ENCODE results near the gene CLDN6. TPM values are rescaled to one million over a fixed set of nuclear protein-coding genes. Genes with fewer than 3 reads are reported as not detected.

The CLDN6 gene
- total and polyA plus RNA-seq, 2 of the 13 experiments (the other 11 are each of a cell fraction or from before 2014, with no cell fraction given) = 5.9 to 7.6 TPM

- no peak for TF ChIP-seq EEA1 (CRISPR knock-in tag; IDR thresholded peaks at IDR 0.05; ENCODE audit: borderline replicate concordance)
- no peak for TF ChIP-seq PBX2 (CRISPR knock-in tag; IDR thresholded peaks at IDR 0.05)
- TF ChIP-seq MED1 (CRISPR knock-in tag; IDR thresholded peaks at IDR 0.05) = 0 out of 2 replicates have a peak, but pooled peaks have one; percentile 28
- TF ChIP-seq PRDM4 (CRISPR knock-in tag; IDR thresholded peaks at IDR 0.05; ENCODE audit: borderline replicate concordance) = no peak
- TF ChIP-seq TFE3 (CRISPR knock-in tag; IDR thresholded peaks at IDR 0.05) = no peak
- TF ChIP-seq HMG20A (CRISPR knock-in tag; IDR thresholded peaks at IDR 0.05; ENCODE audit: borderline replicate concordance) = no peak
- TF ChIP-seq ZNF687 (CRISPR knock-in tag; IDR thresholded peaks at IDR 0.05) = peak; percentile 58
- no peak for TF ChIP-seq HNRNPL (IDR thresholded peaks at IDR 0.05; ENCODE audit: low read depth, low read length)
- TF ChIP-seq SAP130 (CRISPR knock-in tag; IDR thresholded peaks at IDR 0.05; ENCODE audit: low read depth) = no peak
- TF ChIP-seq NRL (CRISPR knock-in tag; IDR thresholded peaks at IDR 0.05; ENCODE audit: borderline replicate concordance) = 0 out of 2 replicates have a peak, but pooled peaks have one; percentile 20
- TF ChIP-seq KDM1A (CRISPR knock-in tag; IDR thresholded peaks at IDR 0.05) = no peak
- TF ChIP-seq XBP1 (CRISPR knock-in tag; IDR thresholded peaks at IDR 0.05) = no peak
- TF ChIP-seq SOX6 (IDR thresholded peaks at IDR 0.05) = no peak
- peak; percentile 3; the same call in 1 of the 2 replicates for TF ChIP-seq SOX6 (CRISPR knock-in tag; IDR thresholded peaks at IDR 0.05)
- no peak for TF ChIP-seq GFI1 (CRISPR knock-in tag; IDR thresholded peaks at IDR 0.05; ENCODE audit: borderline replicate concordance)
- TF ChIP-seq NFKB2 (CRISPR knock-in tag; IDR thresholded peaks at IDR 0.05; ENCODE audit: borderline replicate concordance) = no peak
- no peak for TF ChIP-seq REL (CRISPR knock-in tag; conservative IDR thresholded peaks at IDR 0.05)
- TF ChIP-seq TRIM24 (CRISPR knock-in tag; IDR thresholded peaks at IDR 0.05) = no peak
- no peak for TF ChIP-seq U2AF1 (optimal IDR thresholded peaks at IDR 0.05; ENCODE audit: low read depth, low read length)
- TF ChIP-seq ZNF784 (CRISPR knock-in tag; IDR thresholded peaks at IDR 0.05; ENCODE audit: borderline replicate concordance) = no peak
- TF ChIP-seq ASH2L (IDR thresholded peaks at IDR 0.05; ENCODE audit: insufficient read length, low read depth, low read length) = no peak
- 0 out of 2 replicates have a peak, but pooled peaks have one; percentile 52 for TF ChIP-seq IRX3 (CRISPR knock-in tag; IDR thresholded peaks at IDR 0.05; ENCODE audit: borderline replicate concordance, low read depth)
Measured at GRCh38 chr16:3017344-3017743, 639 bp downstream of the CLDN6 start (continued).
